ENCODE results near the gene PACRG. TPM values are rescaled to one million over a fixed set of nuclear protein-coding genes. Genes with fewer than 3 reads are reported as not detected.

Gene PACRG
- total and polyA plus RNA-seq, 2 experiments from 2014 or later, result 0.17 to 0.68 TPM

- TF ChIP-seq ZNF462 (CRISPR knock-in tag; IDR thresholded peaks at IDR 0.05), result no peak
Measured at GRCh38 chr6:162702446-162702845, 25.3 kb upstream of the PACRG start (continued).

GRCh38 chr6:162704001-162704400 is 23.8 kb upstream of the PACRG start:
- Mint-ChIP-seq H3K27me3 (ENCODE audit: insufficient read depth, low read depth, poor library complexity) (no peaks in the 10 kb centered on the region), H3K36me3 (ENCODE audit: low read depth) (no peaks in the 10 kb centered on the region)
- TF ChIP-seq CTCF (conservative IDR thresholded peaks at IDR 0.05; ENCODE audit: low read depth in 2 of 2), result no peak
- no peak for TF ChIP-seq POLR2AphosphoS5 (IDR thresholded peaks at IDR 0.05; ENCODE audit: low read depth)
- TF ChIP-seq ETS1 (IDR thresholded peaks at IDR 0.05), result no peak
- no peak for TF ChIP-seq EZH2phosphoT487 (IDR thresholded peaks at IDR 0.05; ENCODE audit: unreplicated experiment)
- TF ChIP-seq CREB1 (CRISPR knock-in tag; IDR thresholded peaks at IDR 0.05; ENCODE audit: low read depth), result no peak
- no peak for TF ChIP-seq NANOG (IDR thresholded peaks at IDR 0.05; ENCODE audit: borderline replicate concordance)
- no peak for TF ChIP-seq EZH2 (IDR thresholded peaks at IDR 0.05; ENCODE audit: low read depth, unreplicated experiment)

More at GRCh38 chr6:162704001-162704400, 23.8 kb upstream of the PACRG start:
- no peak overlapping the region for H3K27ac Mint-ChIP-seq
- no peak overlapping the region for H3K4me2 ChIP-seq
- no peaks in the 10 kb centered on the region for H3K36me3 ChIP-seq (ENCODE audit: insufficient read depth)
- H3K9me3 Mint-ChIP-seq, result peaks cover 3% of the 10 kb centered on the region; the same call in 2 of the 3 replicates
- no peaks in the 10 kb centered on the region for H3K4me1 Mint-ChIP-seq
- H3K27ac ChIP-seq (ENCODE audit: low read depth), result no peak overlapping the region
- H3K27me3 ChIP-seq (ENCODE audit: insufficient read depth), result no peaks in the 10 kb centered on the region
- no peaks in the 10 kb centered on the region for H3K4me1 ChIP-seq (ENCODE audit: insufficient read depth)
- no peaks in the 10 kb centered on the region for H3F3A ChIP-seq (replicated peaks; ENCODE audit: low read depth)
- H4K20me1 ChIP-seq (replicated peaks; ENCODE audit: insufficient read depth), result no peaks in the 10 kb centered on the region
- H3K4me3 ChIP-seq, result no peak overlapping the region
- ATAC-seq, result no peak
- no peak for DNase-seq (ENCODE audit: low spot score)
- no peaks in the 10 kb centered on the region for H3K79me2 ChIP-seq (replicated peaks; ENCODE audit: insufficient read depth)
- no peak overlapping the region for H3K4me3 Mint-ChIP-seq
- H3K9me2 ChIP-seq (ENCODE audit: insufficient read depth), result no peaks in the 10 kb centered on the region
- no peak overlapping the region for H2AFZ ChIP-seq
